Loucy (cell line): ENCODE data around the gene MAN2A2.

Experiments used
- H2AFZ ChIP-seq: fragments of 200-600 bp; sonication (generic); 2 replicates; pipeline ENCODE4 v1.6.0; 2016; ENCODE audit warnings: antibody characterized with exemption, mild to moderate bottlenecking, low read length, moderate library complexity
- H3F3A ChIP-seq: fragments of 200-600 bp; 2 replicates; pipeline ENCODE4 v1.6.0; 2016; ENCODE audit warnings: antibody characterized with exemption, low read depth, mild to moderate bottlenecking
- H3K27me3 ChIP-seq: fragments of 200-600 bp; sonication (generic); 2 replicates; pipeline ENCODE4 v1.6.1; 2014; ENCODE audit warnings: low read length, mild to moderate bottlenecking; ENCODE audit not compliant: insufficient read depth, poor library complexity, severe bottlenecking
- H3K36me3 ChIP-seq: fragments of 200-600 bp; sonication (generic); 2 replicates; pipeline ENCODE4 v1.6.1; 2016; ENCODE audit warnings: low read length; ENCODE audit not compliant: insufficient read depth
- H3K4me1 ChIP-seq: fragments of 200-600 bp; sonication (generic); 2 replicates; pipeline ENCODE4 v1.5.1; 2014; ENCODE audit warnings: low read length, mild to moderate bottlenecking; ENCODE audit not compliant: insufficient read depth, poor library complexity, severe bottlenecking
- H3K4me2 ChIP-seq: fragments of 200-600 bp; sonication (generic); 2 replicates; pipeline ENCODE4 v1.6.0; 2014; ENCODE audit warnings: antibody characterized with exemption, low read length, low read depth, mild to moderate bottlenecking; ENCODE audit not compliant: poor library complexity, severe bottlenecking
- H3K4me3 ChIP-seq: fragments of 200-600 bp; sonication (generic); 2 replicates; pipeline ENCODE4 v1.5.1; 2014; ENCODE audit warnings: low read length, mild to moderate bottlenecking, mixed read lengths; ENCODE audit not compliant: poor library complexity, severe bottlenecking
- H3K79me2 ChIP-seq: fragments of 200-600 bp; sonication (generic); 2 replicates; pipeline ENCODE4 v1.6.1; 2014; ENCODE audit warnings: low read length; ENCODE audit not compliant: insufficient read depth
- H3K9ac ChIP-seq: fragments of 200-600 bp; sonication (generic); 2 replicates; pipeline ENCODE4 v1.6.0; 2014; ENCODE audit warnings: mild to moderate bottlenecking, low read depth, low read length, moderate library complexity; ENCODE audit not compliant: poor library complexity, severe bottlenecking
- H3K9me2 ChIP-seq: fragments of 200-600 bp; sonication (generic); replicated peaks from 2 replicates; pipeline ENCODE4 v1.6.1; 2016; ENCODE audit warnings: low read depth, low read length, mixed read lengths
- H3K9me3 ChIP-seq: fragments of 200-600 bp; sonication (generic); 2 replicates; pipeline ENCODE4 v1.6.1; 2014; ENCODE audit warnings: mild to moderate bottlenecking, antibody characterized with exemption, low read length, low read depth; ENCODE audit not compliant: insufficient read depth
- H4K20me1 ChIP-seq: fragments of 200-600 bp; sonication (generic); 2 replicates; pipeline ENCODE4 v1.6.0; 2014; ENCODE audit warnings: antibody characterized with exemption, low read length, mild to moderate bottlenecking; ENCODE audit not compliant: insufficient read depth, poor library complexity, severe bottlenecking
- CTCF ChIP-seq: fragments of 200-600 bp; sonication (generic); conservative IDR thresholded peaks from 2 replicates; pipeline ENCODE4 v1.5.1; 2014; ENCODE audit warnings: mild to moderate bottlenecking, antibody characterized with exemption, low read length
- EZH2phosphoT487 ChIP-seq: fragments of 200-600 bp; IDR thresholded peaks from 2 replicates; pipeline ENCODE4 v1.6.1; 2018; ENCODE audit warnings: antibody characterized with exemption, mild to moderate bottlenecking, moderate library complexity, borderline replicate concordance

MAN2A2 gene

GRCh38 chr15:90883526-90883975 is 19.6 kb upstream of the MAN2A2 start:
- Histone ChIP-seq H3K4me2 (peak overlapping the region; percentile 77), H3K79me2 (peaks cover 42% of the 10 kb centered on the region), H3K27me3 (no peaks in the 10 kb centered on the region), H4K20me1 (peaks cover 7% of the 10 kb centered on the region), H3K9me2 (no peaks in the 10 kb centered on the region), H3K9me3 (no peaks in the 10 kb centered on the region), H3K9ac (peak overlapping the region; percentile 97), H3K4me1 (peaks cover 28% of the 10 kb centered on the region), H3F3A (no peaks in the 10 kb centered on the region), H3K4me3 (peak overlapping the region; percentile 78), H3K36me3 (peaks cover 31% of the 10 kb centered on the region; the same call in 1 of the 2 replicates), H2AFZ (no peak overlapping the region)
- TF ChIP-seq CTCF (no peak), EZH2phosphoT487 (no peak)

DNA sequence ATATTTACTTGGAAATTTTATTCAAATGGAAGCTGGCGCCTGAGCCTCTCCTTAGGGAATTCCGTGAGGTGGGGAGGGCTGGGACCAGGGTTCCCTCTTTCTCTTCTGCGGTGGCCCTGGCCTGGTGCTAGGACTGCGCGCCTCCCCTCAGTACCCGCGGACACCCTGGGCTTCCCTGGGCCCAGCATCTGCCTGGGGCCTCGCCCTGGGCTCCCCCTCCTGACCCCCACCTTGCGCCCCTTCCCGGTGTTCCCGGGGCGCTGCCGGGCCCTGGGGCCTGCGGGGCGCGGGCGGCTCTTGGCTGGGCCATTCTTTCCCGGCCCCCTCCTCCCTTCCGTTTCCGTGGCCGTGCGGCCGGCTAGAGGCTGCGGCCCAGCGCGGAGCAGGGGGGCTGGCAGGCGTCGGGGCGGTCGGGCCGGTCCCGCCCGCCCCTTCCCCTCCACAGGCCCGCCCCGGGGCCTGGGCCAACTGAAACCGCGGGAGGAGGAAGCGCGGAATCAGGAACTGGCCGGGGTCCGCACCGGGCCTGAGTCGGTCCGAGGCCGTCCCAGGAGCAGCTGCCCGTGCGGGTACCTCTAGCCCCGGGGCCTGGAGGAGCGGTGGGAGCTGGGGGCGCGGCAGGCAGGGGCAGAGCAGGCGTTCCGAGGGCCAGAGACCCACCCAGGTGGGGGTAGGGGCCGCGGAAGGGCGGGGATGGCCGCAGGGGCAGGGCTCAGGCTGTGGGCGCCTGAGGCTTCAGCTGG is 19.0 kb upstream of the MAN2A2 start, which contains the start of gene FES:
FES (plus strand) TSS at position 529 of the 743 bp plus-strand sequence. CDS start 542 bp downstream, outside the sequence.
- peaks cover 42% of the 10 kb centered on the region for H3K79me2 ChIP-seq
- H4K20me1 ChIP-seq = peaks cover 7% of the 10 kb centered on the region
- H2AFZ ChIP-seq = peak within 1 kb of the TSS; percentile 50
- H3K27me3 ChIP-seq = no peaks in the 10 kb centered on the region
- no peaks in the 10 kb centered on the region for H3K9me3 ChIP-seq
- H3K4me2 ChIP-seq = peak within 1 kb of the TSS; percentile 77
- H3K9ac ChIP-seq = peak within 1 kb of the TSS; percentile 97
- no peak for TF ChIP-seq EZH2phosphoT487
- TF ChIP-seq CTCF = no peak
- peaks cover 25% of the 10 kb centered on the region; the same call in 1 of the 2 replicates for H3K36me3 ChIP-seq
- H3F3A ChIP-seq = no peaks in the 10 kb centered on the region
- H3K4me1 ChIP-seq = peaks cover 28% of the 10 kb centered on the region
- peak within 1 kb of the TSS; percentile 78 for H3K4me3 ChIP-seq
- no peaks in the 10 kb centered on the region for H3K9me2 ChIP-seq

GRCh38 chr15:90884719-90885431 is 18.2 kb upstream of the MAN2A2 start:
- no peaks in the 10 kb centered on the region for H3K9me2 ChIP-seq
- peak overlapping the region; percentile 77 for H3K4me2 ChIP-seq
- TF ChIP-seq EZH2phosphoT487 (no peak), CTCF (no peak)
- H3K36me3 ChIP-seq = peaks cover 18% of the 10 kb centered on the region; the same call in 1 of the 2 replicates
- no peaks in the 10 kb centered on the region for H3F3A ChIP-seq
- no peaks in the 10 kb centered on the region for H3K9me3 ChIP-seq
- H4K20me1 ChIP-seq = peaks cover 7% of the 10 kb centered on the region
- H2AFZ ChIP-seq = peak overlapping the region; percentile 50
- peaks cover 42% of the 10 kb centered on the region for H3K79me2 ChIP-seq
- H3K4me1 ChIP-seq = peaks cover 28% of the 10 kb centered on the region
- H3K4me3 ChIP-seq = peak overlapping the region; percentile 78
- peak overlapping the region; percentile 97 for H3K9ac ChIP-seq
- no peaks in the 10 kb centered on the region for H3K27me3 ChIP-seq
